ENCODE measurements around the gene NAT8. TPM values are rescaled to one million over a fixed set of nuclear protein-coding genes. Genes with fewer than 3 reads are reported as not detected.
"Not testable (repeated sequence)": the region's sequence is repeated elsewhere in the genome, so short reads cannot be mapped to it uniquely, and the experiment has no call there.

Gene NAT8
- total RNA-seq, 5 donors from 2014 or later (not counting 1 experiment from before 2014, with no cell fraction given) = not detected

DNA sequence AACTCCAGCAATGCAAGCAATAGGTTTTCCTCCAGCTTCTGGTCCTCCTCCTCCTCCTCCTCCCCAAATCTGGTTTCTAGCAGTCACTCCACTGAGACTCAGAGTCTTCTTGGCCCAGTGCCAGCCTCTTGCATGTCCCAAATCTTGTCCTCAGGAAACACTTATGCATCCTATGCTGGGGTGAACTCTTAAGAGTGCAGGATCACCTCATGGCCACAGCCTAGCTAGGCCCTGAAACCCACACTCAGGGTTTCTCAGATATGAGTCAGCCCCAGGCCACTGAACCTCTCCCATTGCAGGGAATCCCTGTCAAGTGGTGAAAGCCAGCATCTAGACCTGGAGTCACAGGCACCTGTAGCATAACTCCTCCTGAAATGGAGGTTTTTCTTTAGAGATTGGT is 18.2 kb downstream of the NAT8 start:
- CTCF ChIA-PET = not testable (repeated sequence)

DNA sequence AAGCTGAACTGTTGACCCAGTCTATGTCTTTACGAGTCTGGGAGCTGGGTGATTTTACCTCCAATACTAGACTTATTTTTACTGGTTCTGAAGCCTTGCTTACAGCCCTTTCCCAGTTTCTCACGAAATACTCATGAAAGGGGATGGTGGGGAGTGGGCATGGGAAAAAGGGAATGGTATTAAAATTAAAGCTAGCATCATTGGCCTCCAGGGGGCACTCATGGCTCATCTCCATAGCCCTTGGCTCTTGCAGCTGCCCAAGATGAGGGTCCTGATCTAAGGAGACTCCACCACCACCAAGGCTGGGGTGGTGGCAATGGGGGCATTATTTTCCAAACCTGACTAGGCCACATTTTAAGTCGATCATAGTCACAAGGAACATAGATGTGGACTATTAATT is 22.3 kb downstream of the NAT8 start:
- H3K4me1 Mint-ChIP-seq; H3K4me1 ChIP-seq (ENCODE audit: control insufficient read depth in 1 of 2, extremely low read depth in 1 of 2, insufficient read depth in 2 of 2, low read length in 2 of 2); H3K9me3 Mint-ChIP-seq; H3K9me3 ChIP-seq; H3K27me3 Mint-ChIP-seq; H3K27ac Mint-ChIP-seq; DNase-seq; CTCF ChIA-PET; H3K4me3 ChIP-seq (ENCODE audit: control insufficient read depth in 1 of 2, extremely low read depth in 1 of 2, low read length in 1 of 2); H3K4me3 Mint-ChIP-seq; H3K36me3 ChIP-seq (ENCODE audit: control insufficient read depth in 2 of 2, extremely low read depth in 1 of 2, insufficient read depth in 1 of 2, low read length in 1 of 2); ATAC-seq (replicated peaks in 1 of 4); H3K27me3 ChIP-seq (replicated peaks in 1 of 2; ENCODE audit: control insufficient read depth in 2 of 2, extremely low read depth in 1 of 2, insufficient read depth in 2 of 2, low read length in 1 of 2); H3K27ac ChIP-seq (ENCODE audit: low read length): not testable (repeated sequence)
- POLR2A ChIA-PET = interaction anchor here in 1 of 2 donors (0.6 kb wide), 1 partner anchor 16 kb away, joined by 3 read pairs; no protein-coding TSS in a partner anchor
- peaks cover 13% of the 10 kb centered on the region for H3K36me3 Mint-ChIP-seq
- 100% methylated on average over 1 of the region's 3 CpGs for WGBS (ENCODE audit: insufficient coverage)

More for the DNA sequence above, 18.2 kb downstream of the NAT8 start:
- H3K36me3 ChIP-seq (ENCODE audit: control insufficient read depth in 2 of 2, extremely low read depth in 1 of 2, insufficient read depth in 1 of 2, low read length in 1 of 2); H3K9me3 Mint-ChIP-seq; H3K9me3 ChIP-seq; H3K27me3 ChIP-seq (replicated peaks in 1 of 2; ENCODE audit: control insufficient read depth in 2 of 2, extremely low read depth in 1 of 2, insufficient read depth in 2 of 2, low read length in 1 of 2); H3K4me1 Mint-ChIP-seq; H3K4me1 ChIP-seq (ENCODE audit: control insufficient read depth in 1 of 2, extremely low read depth in 1 of 2, insufficient read depth in 2 of 2, low read length in 2 of 2); H3K27ac ChIP-seq (ENCODE audit: low read length); H3K4me3 Mint-ChIP-seq; H3K27ac Mint-ChIP-seq; DNase-seq; ATAC-seq (replicated peaks in 1 of 4); H3K4me3 ChIP-seq (ENCODE audit: control insufficient read depth in 1 of 2, extremely low read depth in 1 of 2, low read length in 1 of 2); H3K27me3 Mint-ChIP-seq; H3K36me3 Mint-ChIP-seq; POLR2A ChIA-PET: not testable (repeated sequence)

DNA sequence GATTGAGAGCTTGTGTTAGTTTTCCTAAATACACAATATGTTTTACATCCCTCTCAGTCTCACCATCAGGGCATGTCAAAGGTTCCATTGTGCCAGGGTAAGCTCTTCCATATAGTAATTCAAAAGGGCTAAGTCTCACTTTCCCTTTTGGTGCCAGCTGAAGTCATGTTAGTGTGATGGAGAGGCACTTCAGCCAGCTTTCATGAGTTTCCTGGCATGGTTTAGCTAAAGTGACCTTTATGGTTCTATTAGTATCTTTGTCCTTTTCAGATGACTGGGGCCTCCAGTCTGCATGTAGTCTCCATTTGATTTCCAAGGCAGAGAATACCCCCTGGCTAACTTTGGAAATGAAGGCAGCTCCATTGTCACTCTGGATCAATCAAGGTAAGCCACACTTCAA is 27.2 kb downstream of the NAT8 start:
- peaks cover 0 to 3% of the 10 kb centered on the region in 2 experiments for H3K27me3 ChIP-seq (replicated peaks in 1 of 2; ENCODE audit: control insufficient read depth in 2 of 2, extremely low read depth in 1 of 2, insufficient read depth in 2 of 2, low read length in 1 of 2)
- no peaks in the 10 kb centered on the region for H3K9me3 ChIP-seq
- ChIA-PET CTCF (no interaction called here), POLR2A (interaction anchor here (0.5 to 0.6 kb wide), 2 partner anchors 585 to 1982 kb away, joined by 3 to 4 read pairs; no protein-coding TSS in a partner anchor)
- ATAC-seq (replicated peaks in 1 of 4) (no peak), DNase-seq (no peak)
- H3K36me3 Mint-ChIP-seq = peaks cover 18% of the 10 kb centered on the region
- no peaks in the 10 kb centered on the region for H3K27me3 Mint-ChIP-seq
- no peaks in the 10 kb centered on the region for H3K36me3 ChIP-seq (ENCODE audit: control insufficient read depth in 2 of 2, extremely low read depth in 1 of 2, insufficient read depth in 1 of 2, low read length in 1 of 2)
- H3K27ac ChIP-seq (ENCODE audit: low read length) = no peak overlapping the region
- H3K4me1 Mint-ChIP-seq = no peaks in the 10 kb centered on the region
- no peaks in the 10 kb centered on the region for H3K4me1 ChIP-seq (ENCODE audit: control insufficient read depth in 1 of 2, extremely low read depth in 1 of 2, insufficient read depth in 2 of 2, low read length in 2 of 2)
- H3K4me3 ChIP-seq (ENCODE audit: control insufficient read depth in 1 of 2, extremely low read depth in 1 of 2, low read length in 1 of 2) = no peak overlapping the region
- no peaks in the 10 kb centered on the region for H3K9me3 Mint-ChIP-seq
- no peak overlapping the region for H3K4me3 Mint-ChIP-seq
- H3K27ac Mint-ChIP-seq = no peak overlapping the region

DNA sequence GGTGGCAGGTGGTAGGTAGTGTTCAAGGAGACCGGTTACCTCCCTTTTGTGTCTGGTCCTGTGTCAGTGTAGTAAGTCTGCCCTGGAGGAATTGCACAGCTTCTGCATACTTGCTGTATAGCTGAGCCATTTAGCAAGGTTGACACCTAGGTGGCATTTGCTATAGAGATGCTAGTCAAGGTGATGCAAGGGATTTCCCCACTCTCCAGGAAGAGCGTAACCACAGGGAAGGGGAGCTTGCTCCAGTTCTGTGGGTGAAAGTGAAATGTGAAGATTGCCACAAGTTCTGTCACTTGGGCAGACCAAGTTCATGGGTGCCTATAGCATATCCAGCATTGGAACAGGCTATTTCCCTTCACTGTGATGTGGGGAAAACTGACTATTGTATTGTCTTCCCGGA is 28.1 kb downstream of the NAT8 start:
- ATAC-seq (replicated peaks in 1 of 4) = no peak
- no peaks in the 10 kb centered on the region for H3K9me3 Mint-ChIP-seq
- H3K36me3 ChIP-seq (ENCODE audit: control insufficient read depth in 2 of 2, extremely low read depth in 1 of 2, insufficient read depth in 1 of 2, low read length in 1 of 2) = no peaks in the 10 kb centered on the region

DNA sequence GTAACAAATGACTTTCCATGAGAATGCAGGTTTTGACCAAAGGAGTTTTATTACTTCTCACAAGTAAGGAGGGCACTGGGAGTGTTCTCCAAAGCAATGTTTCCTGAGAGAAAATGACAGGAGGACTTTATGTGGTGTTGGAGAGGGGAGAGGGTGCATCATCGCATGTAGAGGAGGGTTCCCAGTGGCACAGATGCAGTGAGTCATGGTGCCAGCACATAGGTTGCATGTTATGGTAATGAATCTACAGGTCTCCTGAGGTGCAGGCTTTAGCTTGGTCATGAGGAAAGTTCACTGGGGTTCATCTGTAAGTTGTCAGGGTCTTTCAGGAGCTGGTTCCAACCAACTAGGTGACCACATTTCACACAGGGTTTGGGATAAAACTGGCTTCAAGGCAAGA is 30.4 kb downstream of the NAT8 start:
- peaks cover 38% of the 10 kb centered on the region for H3K36me3 Mint-ChIP-seq
- H3K4me1 Mint-ChIP-seq = no peaks in the 10 kb centered on the region
- H3K4me1 ChIP-seq (ENCODE audit: control insufficient read depth in 1 of 2, extremely low read depth in 1 of 2, insufficient read depth in 2 of 2, low read length in 2 of 2) = no peaks in the 10 kb centered on the region
- no peak overlapping the region for H3K4me3 ChIP-seq (ENCODE audit: control insufficient read depth in 1 of 2, extremely low read depth in 1 of 2, low read length in 1 of 2)
- H3K36me3 ChIP-seq (ENCODE audit: control insufficient read depth in 2 of 2, extremely low read depth in 1 of 2, insufficient read depth in 1 of 2, low read length in 1 of 2) = no peaks in the 10 kb centered on the region
- ATAC-seq (replicated peaks in 1 of 4) = no peak
- H3K27ac Mint-ChIP-seq = no peak overlapping the region
- H3K4me3 Mint-ChIP-seq = no peak overlapping the region
- POLR2A ChIA-PET = interaction anchor here in 1 of 2 donors (0.7 kb wide), 1 partner anchor 216 kb away, joined by 4 read pairs; no protein-coding TSS in a partner anchor
- H3K27ac ChIP-seq (ENCODE audit: low read length) = no peak overlapping the region
- H3K27me3 Mint-ChIP-seq = no peaks in the 10 kb centered on the region
- H3K9me3 Mint-ChIP-seq = no peaks in the 10 kb centered on the region
- CTCF ChIA-PET = no interaction called here
- H3K27me3 ChIP-seq (replicated peaks in 1 of 2; ENCODE audit: control insufficient read depth in 2 of 2, extremely low read depth in 1 of 2, insufficient read depth in 2 of 2, low read length in 1 of 2) = no peaks in the 10 kb centered on the region
- DNase-seq = no peak
- no peaks in the 10 kb centered on the region for H3K9me3 ChIP-seq
- 89% methylated on average over 1 of the region's 1 CpG for WGBS (ENCODE audit: insufficient coverage)

More for the DNA sequence above, 28.1 kb downstream of the NAT8 start:
- ChIA-PET CTCF (no interaction called here), POLR2A (no interaction called here)
- Histone ChIP-seq H3K27me3 (replicated peaks in 1 of 2; ENCODE audit: control insufficient read depth in 2 of 2, extremely low read depth in 1 of 2, insufficient read depth in 2 of 2, low read length in 1 of 2) (peaks cover 0 to 3% of the 10 kb centered on the region in 2 experiments), H3K4me1 (ENCODE audit: control insufficient read depth in 1 of 2, extremely low read depth in 1 of 2, insufficient read depth in 2 of 2, low read length in 2 of 2) (no peaks in the 10 kb centered on the region), H3K9me3 (no peaks in the 10 kb centered on the region), H3K4me3 (ENCODE audit: control insufficient read depth in 1 of 2, extremely low read depth in 1 of 2, low read length in 1 of 2) (no peak overlapping the region), H3K27ac (ENCODE audit: low read length) (no peak overlapping the region)
- Mint-ChIP-seq H3K36me3 (peaks cover 24% of the 10 kb centered on the region), H3K27me3 (no peaks in the 10 kb centered on the region), H3K4me1 (no peaks in the 10 kb centered on the region), H3K27ac (no peak overlapping the region), H3K4me3 (no peak overlapping the region)
- WGBS (ENCODE audit: insufficient coverage) = 86% methylated on average over 1 of the region's 3 CpGs
- no peak for DNase-seq

DNA sequence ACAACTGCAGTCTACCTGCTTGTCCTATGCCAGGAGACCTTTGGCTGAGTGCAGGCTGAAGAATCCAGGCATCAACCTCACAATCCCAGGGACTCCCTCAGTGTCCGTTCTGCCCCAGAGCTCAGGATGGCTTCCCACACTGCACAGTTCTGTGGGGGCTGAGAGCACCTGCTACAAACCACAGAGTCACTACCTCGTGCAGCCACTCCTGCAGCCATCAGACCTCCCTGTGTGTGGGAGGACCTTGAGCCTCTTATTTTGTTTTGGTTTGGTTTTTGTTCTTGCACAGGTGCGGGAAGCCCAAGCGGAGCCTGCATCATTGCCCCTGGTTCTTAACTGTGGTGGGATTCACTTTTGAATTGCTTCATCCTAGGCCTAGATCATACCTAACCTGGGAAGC is 31.0 kb downstream of the NAT8 start:
- H3K36me3 Mint-ChIP-seq = peaks cover 38% of the 10 kb centered on the region
- no peak overlapping the region for H3K27ac Mint-ChIP-seq
- ATAC-seq (replicated peaks in 1 of 4) (no peak), DNase-seq (no peak)
- Histone ChIP-seq H3K36me3 (ENCODE audit: control insufficient read depth in 2 of 2, extremely low read depth in 1 of 2, insufficient read depth in 1 of 2, low read length in 1 of 2) (no peaks in the 10 kb centered on the region), H3K27me3 (replicated peaks in 1 of 2; ENCODE audit: control insufficient read depth in 2 of 2, extremely low read depth in 1 of 2, insufficient read depth in 2 of 2, low read length in 1 of 2) (no peaks in the 10 kb centered on the region), H3K4me1 (ENCODE audit: control insufficient read depth in 1 of 2, extremely low read depth in 1 of 2, insufficient read depth in 2 of 2, low read length in 2 of 2) (no peaks in the 10 kb centered on the region), H3K4me3 (ENCODE audit: control insufficient read depth in 1 of 2, extremely low read depth in 1 of 2, low read length in 1 of 2) (no peak overlapping the region), H3K9me3 (no peaks in the 10 kb centered on the region), H3K27ac (ENCODE audit: low read length) (no peak overlapping the region)
- ChIA-PET CTCF (no interaction called here), POLR2A (no interaction called here)
- H3K9me3 Mint-ChIP-seq = no peaks in the 10 kb centered on the region
- WGBS (ENCODE audit: insufficient coverage) = 80% methylated on average over 1 of the region's 4 CpGs
- H3K4me1 Mint-ChIP-seq = no peaks in the 10 kb centered on the region
- H3K27me3 Mint-ChIP-seq = no peaks in the 10 kb centered on the region
- H3K4me3 Mint-ChIP-seq = no peak overlapping the region

DNA sequence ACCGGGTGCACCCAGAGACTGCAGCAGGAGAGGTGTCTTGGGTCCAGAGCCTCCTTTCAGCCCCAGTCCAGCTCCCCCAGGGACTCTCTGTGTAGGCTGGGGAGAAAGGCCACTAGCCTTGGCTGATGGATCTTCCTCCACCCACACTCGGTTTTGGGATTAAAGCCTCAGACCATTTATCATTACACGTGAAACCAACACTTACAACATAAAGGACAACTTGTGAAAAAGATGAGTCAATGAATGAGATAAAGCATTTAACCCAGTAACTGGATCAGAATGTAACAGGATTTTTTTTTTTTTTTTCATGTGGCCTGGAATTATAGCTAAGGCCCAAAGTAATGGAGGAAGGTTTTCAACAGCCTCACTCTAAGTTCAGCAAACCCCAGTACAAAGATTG is 32.1 kb downstream of the NAT8 start:
- WGBS (ENCODE audit: insufficient coverage) = no CpG with 5 or more reads among the region's 3 CpGs
- no peak for ATAC-seq (replicated peaks in 1 of 4)

More for the DNA sequence above, 32.1 kb downstream of the NAT8 start:
- no peak for DNase-seq
- POLR2A ChIA-PET = no interaction called here
- Mint-ChIP-seq H3K36me3 (peaks cover 34% of the 10 kb centered on the region), H3K27ac (no peak overlapping the region), H3K4me1 (no peaks in the 10 kb centered on the region), H3K27me3 (no peaks in the 10 kb centered on the region), H3K9me3 (no peaks in the 10 kb centered on the region), H3K4me3 (no peak overlapping the region)
- H3K36me3 ChIP-seq (ENCODE audit: control insufficient read depth in 2 of 2, extremely low read depth in 1 of 2, insufficient read depth in 1 of 2, low read length in 1 of 2) = no peaks in the 10 kb centered on the region
- H3K4me1 ChIP-seq (ENCODE audit: control insufficient read depth in 1 of 2, extremely low read depth in 1 of 2, insufficient read depth in 2 of 2, low read length in 2 of 2) = no peaks in the 10 kb centered on the region
- H3K27ac ChIP-seq (ENCODE audit: low read length) = no peak overlapping the region
- CTCF ChIA-PET = no interaction called here
- no peak overlapping the region for H3K4me3 ChIP-seq (ENCODE audit: control insufficient read depth in 1 of 2, extremely low read depth in 1 of 2, low read length in 1 of 2)
- no peaks in the 10 kb centered on the region for H3K9me3 ChIP-seq
- no peaks in the 10 kb centered on the region for H3K27me3 ChIP-seq (replicated peaks in 1 of 2; ENCODE audit: control insufficient read depth in 2 of 2, extremely low read depth in 1 of 2, insufficient read depth in 2 of 2, low read length in 1 of 2)
